ENCODE data around the gene GRIFIN.

- TF ChIP-seq POLR2A (IDR thresholded peaks at IDR 0.05), result no peak
- no peak for TF ChIP-seq CTCF (IDR thresholded peaks at IDR 0.05)
Measured at GRCh38 chr7:2501947-2502646, 25.9 kb upstream of the GRIFIN start.
